ENCODE measurements around the gene ZNF385D.
"Not testable (repeated sequence)": the region's sequence is repeated elsewhere in the genome, so short reads cannot be mapped to it uniquely, and the experiment has no call there.

ZNF385D gene

GRCh38 chr3:21486024-21486935 is 264.7 kb downstream of the ZNF385D start:
- H3K27ac ChIP-seq (ENCODE audit: low read depth, low read length); H3K9ac ChIP-seq (ENCODE audit: low read length); H3K4me3 ChIP-seq (ENCODE audit: low read depth, low read length); H3K27me3 ChIP-seq (ENCODE audit: control insufficient read depth, insufficient read depth, low read length); H3K36me3 ChIP-seq (ENCODE audit: control insufficient read depth, insufficient read depth, low read length); H3K9me3 ChIP-seq (ENCODE audit: control insufficient read depth, insufficient read depth, low read depth, low read length); H3K4me1 ChIP-seq (ENCODE audit: control insufficient read depth, insufficient read depth, low read length): not testable (repeated sequence)

GRCh38 chr3:21484828-21485144 is 266.2 kb downstream of the ZNF385D start:
- Histone ChIP-seq H3K9me3 (ENCODE audit: control insufficient read depth, insufficient read depth, low read depth, low read length) (no peaks in the 10 kb centered on the region), H3K36me3 (ENCODE audit: control insufficient read depth, insufficient read depth, low read length) (no peaks in the 10 kb centered on the region), H3K4me1 (ENCODE audit: control insufficient read depth, insufficient read depth, low read length) (no peaks in the 10 kb centered on the region), H3K27ac (ENCODE audit: low read depth, low read length) (no peak overlapping the region), H3K9ac (ENCODE audit: low read length) (no peak overlapping the region), H3K4me3 (ENCODE audit: low read depth, low read length) (no peak overlapping the region), H3K27me3 (ENCODE audit: control insufficient read depth, insufficient read depth, low read length) (no peaks in the 10 kb centered on the region)

GRCh38 chr3:21484057-21484827 is 266.8 kb downstream of the ZNF385D start:
- Histone ChIP-seq H3K4me1 (ENCODE audit: control insufficient read depth, insufficient read depth, low read length) (no peaks in the 10 kb centered on the region), H3K27ac (ENCODE audit: low read depth, low read length) (no peak overlapping the region), H3K36me3 (ENCODE audit: control insufficient read depth, insufficient read depth, low read length) (no peaks in the 10 kb centered on the region), H3K27me3 (ENCODE audit: control insufficient read depth, insufficient read depth, low read length) (no peaks in the 10 kb centered on the region), H3K9me3 (ENCODE audit: control insufficient read depth, insufficient read depth, low read depth, low read length) (no peaks in the 10 kb centered on the region), H3K4me3 (ENCODE audit: low read depth, low read length) (no peak overlapping the region), H3K9ac (ENCODE audit: low read length) (no peak overlapping the region)

- Histone ChIP-seq H3K4me1 (ENCODE audit: control insufficient read depth, insufficient read depth, low read length) (no peaks in the 10 kb centered on the region), H3K36me3 (ENCODE audit: control insufficient read depth, insufficient read depth, low read length) (no peaks in the 10 kb centered on the region), H3K9ac (ENCODE audit: low read length) (no peak overlapping the region), H3K4me3 (ENCODE audit: low read depth, low read length) (no peak overlapping the region), H3K27ac (ENCODE audit: low read depth, low read length) (no peak overlapping the region), H3K27me3 (ENCODE audit: control insufficient read depth, insufficient read depth, low read length) (no peaks in the 10 kb centered on the region), H3K9me3 (ENCODE audit: control insufficient read depth, insufficient read depth, low read depth, low read length) (no peaks in the 10 kb centered on the region)
Observed at GRCh38 chr3:21481991-21482390, 269.0 kb downstream of the ZNF385D start.

GRCh38 chr3:21477541-21478288 is 273.3 kb downstream of the ZNF385D start:
- Histone ChIP-seq H3K27me3 (ENCODE audit: control insufficient read depth, insufficient read depth, low read length) (no peaks in the 10 kb centered on the region), H3K9me3 (ENCODE audit: control insufficient read depth, insufficient read depth, low read depth, low read length) (no peaks in the 10 kb centered on the region), H3K27ac (ENCODE audit: low read depth, low read length) (no peak overlapping the region), H3K36me3 (ENCODE audit: control insufficient read depth, insufficient read depth, low read length) (no peaks in the 10 kb centered on the region), H3K4me3 (ENCODE audit: low read depth, low read length) (no peak overlapping the region), H3K9ac (ENCODE audit: low read length) (no peak overlapping the region), H3K4me1 (ENCODE audit: control insufficient read depth, insufficient read depth, low read length) (no peaks in the 10 kb centered on the region)

- no peak overlapping the region for H3K4me3 ChIP-seq (ENCODE audit: low read depth, low read length)
- H3K9me3 ChIP-seq (ENCODE audit: control insufficient read depth, insufficient read depth, low read depth, low read length), result no peaks in the 10 kb centered on the region
- H3K4me1 ChIP-seq (ENCODE audit: control insufficient read depth, insufficient read depth, low read length), result no peaks in the 10 kb centered on the region
- H3K36me3 ChIP-seq (ENCODE audit: control insufficient read depth, insufficient read depth, low read length), result no peaks in the 10 kb centered on the region
- H3K27ac ChIP-seq (ENCODE audit: low read depth, low read length), result no peak overlapping the region
- H3K27me3 ChIP-seq (ENCODE audit: control insufficient read depth, insufficient read depth, low read length), result no peaks in the 10 kb centered on the region
- no peak overlapping the region for H3K9ac ChIP-seq (ENCODE audit: low read length)
Observed at GRCh38 chr3:21466476-21466875, 284.5 kb downstream of the ZNF385D start.

- H3K27me3 ChIP-seq (ENCODE audit: control insufficient read depth, insufficient read depth, low read length), result no peaks in the 10 kb centered on the region
- H3K9me3 ChIP-seq (ENCODE audit: control insufficient read depth, insufficient read depth, low read depth, low read length), result no peaks in the 10 kb centered on the region
- no peaks in the 10 kb centered on the region for H3K4me1 ChIP-seq (ENCODE audit: control insufficient read depth, insufficient read depth, low read length)
- H3K4me3 ChIP-seq (ENCODE audit: low read depth, low read length), result no peak overlapping the region
- no peak overlapping the region for H3K9ac ChIP-seq (ENCODE audit: low read length)
- H3K36me3 ChIP-seq (ENCODE audit: control insufficient read depth, insufficient read depth, low read length), result no peaks in the 10 kb centered on the region
- H3K27ac ChIP-seq (ENCODE audit: low read depth, low read length), result no peak overlapping the region
Observed at GRCh38 chr3:21464746-21465145, 286.3 kb downstream of the ZNF385D start.

GRCh38 chr3:21463319-21463718 is 287.7 kb downstream of the ZNF385D start:
- Histone ChIP-seq H3K27me3 (ENCODE audit: control insufficient read depth, insufficient read depth, low read length) (no peaks in the 10 kb centered on the region), H3K36me3 (ENCODE audit: control insufficient read depth, insufficient read depth, low read length) (no peaks in the 10 kb centered on the region), H3K27ac (ENCODE audit: low read depth, low read length) (no peak overlapping the region), H3K4me3 (ENCODE audit: low read depth, low read length) (no peak overlapping the region), H3K9ac (ENCODE audit: low read length) (no peak overlapping the region), H3K4me1 (ENCODE audit: control insufficient read depth, insufficient read depth, low read length) (no peaks in the 10 kb centered on the region), H3K9me3 (ENCODE audit: control insufficient read depth, insufficient read depth, low read depth, low read length) (peaks cover 3% of the 10 kb centered on the region; the same call in 1 of the 2 replicates)

GRCh38 chr3:21462141-21462540 is 288.9 kb downstream of the ZNF385D start:
- Histone ChIP-seq H3K4me3 (ENCODE audit: low read depth, low read length) (no peak overlapping the region), H3K27ac (ENCODE audit: low read depth, low read length) (no peak overlapping the region), H3K36me3 (ENCODE audit: control insufficient read depth, insufficient read depth, low read length) (no peaks in the 10 kb centered on the region), H3K27me3 (ENCODE audit: control insufficient read depth, insufficient read depth, low read length) (no peaks in the 10 kb centered on the region), H3K9me3 (ENCODE audit: control insufficient read depth, insufficient read depth, low read depth, low read length) (peaks cover 6% of the 10 kb centered on the region; the same call in 1 of the 2 replicates), H3K4me1 (ENCODE audit: control insufficient read depth, insufficient read depth, low read length) (no peaks in the 10 kb centered on the region), H3K9ac (ENCODE audit: low read length) (no peak overlapping the region)

- no peak overlapping the region for H3K9ac ChIP-seq (ENCODE audit: low read length)
- H3K36me3 ChIP-seq (ENCODE audit: control insufficient read depth, insufficient read depth, low read length), result no peaks in the 10 kb centered on the region
- H3K4me3 ChIP-seq (ENCODE audit: low read depth, low read length), result no peak overlapping the region
- H3K27me3 ChIP-seq (ENCODE audit: control insufficient read depth, insufficient read depth, low read length), result no peaks in the 10 kb centered on the region
- no peak overlapping the region for H3K27ac ChIP-seq (ENCODE audit: low read depth, low read length)
- peaks cover 6% of the 10 kb centered on the region; the same call in 1 of the 2 replicates for H3K9me3 ChIP-seq (ENCODE audit: control insufficient read depth, insufficient read depth, low read depth, low read length)
- H3K4me1 ChIP-seq (ENCODE audit: control insufficient read depth, insufficient read depth, low read length), result no peaks in the 10 kb centered on the region
Observed at GRCh38 chr3:21457084-21457483, 293.9 kb downstream of the ZNF385D start.

GRCh38 chr3:21449738-21450137 is 301.3 kb downstream of the ZNF385D start:
- H3K9me3 ChIP-seq (ENCODE audit: control insufficient read depth, insufficient read depth, low read depth, low read length), result no peaks in the 10 kb centered on the region
- no peaks in the 10 kb centered on the region for H3K27me3 ChIP-seq (ENCODE audit: control insufficient read depth, insufficient read depth, low read length)
- no peak overlapping the region for H3K9ac ChIP-seq (ENCODE audit: low read length)

More at GRCh38 chr3:21449738-21450137, 301.3 kb downstream of the ZNF385D start:
- Histone ChIP-seq H3K36me3 (ENCODE audit: control insufficient read depth, insufficient read depth, low read length) (no peaks in the 10 kb centered on the region), H3K27ac (ENCODE audit: low read depth, low read length) (no peak overlapping the region), H3K4me3 (ENCODE audit: low read depth, low read length) (no peak overlapping the region), H3K4me1 (ENCODE audit: control insufficient read depth, insufficient read depth, low read length) (0 out of 2 replicates have a peak, but pooled peaks cover 2% of the 10 kb centered on the region)

All from HUES6 (cell line).